Peyer's patch (tissue), 4 donors: Measurements from ENCODE around the gene WHRN.

Source experiments
- CTCF ChIP-seq, 6 experiments: fragments of 450-650 bp in 4 of 6; fragments of 200-600 bp in 2 of 6; sonication (generic) in 1 of 6; IDR thresholded peaks; one replicate each; pipeline ENCODE4 v1.5.1; 2017 to 2019; ENCODE audit warnings: antibody characterized with exemption in 6 of 6, mild to moderate bottlenecking in 3 of 6, moderate library complexity in 1 of 6
- POLR2A ChIP-seq, 2 donors: fragments of 450-650 bp; IDR thresholded peaks; one replicate each; pipeline ENCODE4 v1.5.1; 2017; ENCODE audit warnings: antibody characterized with exemption in 2 of 2, mild to moderate bottlenecking in 2 of 2, moderate library complexity in 2 of 2

- no peak for TF ChIP-seq CTCF (IDR thresholded peaks at IDR 0.05)
- no peak for TF ChIP-seq POLR2A (IDR thresholded peaks at IDR 0.05)
These were observed 29.7 kb downstream of the WHRN start for GRCh38 chr9:114475412-114476135.
